Lung (tissue), 12 donors: Measurements from ENCODE around the gene TCOF1. TPM values are rescaled to one million over a fixed set of nuclear protein-coding genes. Genes with fewer than 3 reads are reported as not detected.

Experiments used
- ATAC-seq: fragments of 200-7000 bp; cut with Tn5 transposase; one replicate; pipeline ENCODE4 v1.9.1; 2020; ENCODE audit warnings: moderate number of reproducible peaks; ENCODE audit not compliant: insufficient read depth, low FRiP score
- DNase-seq, 3 donors: peaks; one replicate each; pipeline ENCODE4 v3.0.0-alpha.2; 2013 to 2017
- H3K27ac ChIP-seq, 2 donors: one replicate each; pipeline ENCODE4 v1.5.1; 2013; ENCODE audit warnings: mild to moderate bottlenecking in 2 of 2, moderate library complexity in 2 of 2, control low read depth in 1 of 2, inconsistent platforms in 1 of 2, low read depth in 1 of 2, low read length in 1 of 2
- H3K27me3 ChIP-seq, 3 donors: one replicate each; pipeline ENCODE4 v1.5.1; 2013; ENCODE audit warnings: low read length in 2 of 3; ENCODE audit not compliant: control insufficient read depth in 3 of 3, insufficient read depth in 3 of 3
- H3K36me3 ChIP-seq, 4 donors: one replicate each; pipeline ENCODE4 v1.5.1; 2013; ENCODE audit warnings: low read length in 4 of 4, mild to moderate bottlenecking in 1 of 4, moderate library complexity in 1 of 4; ENCODE audit not compliant: control insufficient read depth in 4 of 4, insufficient read depth in 4 of 4
- H3K4me1 ChIP-seq, 5 donors: one replicate each; pipeline ENCODE4 v1.5.1; 2013; ENCODE audit warnings: low read length in 5 of 5, mild to moderate bottlenecking in 2 of 5, moderate library complexity in 1 of 5; ENCODE audit not compliant: control insufficient read depth in 5 of 5, insufficient read depth in 5 of 5
- H3K4me3 ChIP-seq: one replicate; pipeline ENCODE4 v1.5.1; 2013; ENCODE audit warnings: mild to moderate bottlenecking, control low read depth, moderate library complexity
- H3K9ac ChIP-seq, 2 donors: one replicate each; pipeline ENCODE4 v1.5.1; 2013; ENCODE audit warnings: low read length in 2 of 2, control low read depth in 1 of 2; ENCODE audit not compliant: insufficient read depth in 1 of 2
- H3K9me3 ChIP-seq, 4 donors: one replicate each; pipeline ENCODE4 v1.5.1; 2013; ENCODE audit warnings: low read length in 3 of 4, mild to moderate bottlenecking in 1 of 4, moderate library complexity in 1 of 4; ENCODE audit not compliant: control insufficient read depth in 4 of 4, insufficient read depth in 3 of 4
- CTCF ChIP-seq: IDR thresholded peaks from 2 replicates; pipeline ENCODE4 v1.5.1; 2012; ENCODE audit warnings: mild to moderate bottlenecking; ENCODE audit errors: control extremely low read depth, extremely low read depth
- WGBS, 2 donors: extraction: QIAGEN DNeasy Blood & Tissue Kit; methylation state at CpG; one replicate each; pipeline ENCODE4 v1.1.7; 2013; 5-methylcytosine and 5-hydroxymethylcytosine counted together
- polyA plus RNA-seq, 2 donors: library from polyadenylated mRNA; stranded (reverse); fragments of 200-250 nt; gene quantifications; one replicate each; pipeline ENCODE4 v1.2.1, GENCODE V29; 2013
- total RNA-seq, 2 donors: library from RNA; depleted of rRNA in 1 of 2; stranded (reverse); fragments of >200 nt in 1 of 2; gene quantifications; one replicate each; pipeline ENCODE4 v1.2.1, GENCODE V29; 2014 to 2021
- donor health status: control.
- donor health status: control.
- donor health status: Bipolar disorder and iron deficiency.
- donor health status: healthy.
- donor health status: DM: yes; HTN: yes; CAD: no.

The TCOF1 gene
- total and polyA plus RNA-seq, 4 donors: 13.3 to 25.3 (median 15.9) TPM

- Histone ChIP-seq H3K4me1 (no peaks in the 10 kb centered on the region), H3K4me3 (no peak overlapping the region), H3K27me3 (no peaks in the 10 kb centered on the region), H3K9ac (no peak overlapping the region), H3K9me3 (no peaks in the 10 kb centered on the region), H3K36me3 (peaks cover 25 to 74% (median 39%) of the 10 kb centered on the region in 4 donors), H3K27ac (no peak overlapping the region)
- DNase-seq (no peak), ATAC-seq (no peak)
- TF ChIP-seq CTCF: no peak
- 79 to 91% methylated on average over 15 of the region's 15 CpGs for WGBS, 2 donors
Observed at GRCh38 chr5:150386024-150386855, 28.7 kb downstream of the TCOF1 start.

GRCh38 chr5:150389531-150390266 is 32.2 kb downstream of the TCOF1 start:
- Histone ChIP-seq H3K27ac (no peak overlapping the region), H3K36me3 (peaks cover 22 to 75% (median 30%) of the 10 kb centered on the region in 4 donors), H3K27me3 (no peaks in the 10 kb centered on the region), H3K4me1 (no peaks in the 10 kb centered on the region), H3K9me3 (no peaks in the 10 kb centered on the region), H3K4me3 (no peak overlapping the region), H3K9ac (no peak overlapping the region)
- no peak for TF ChIP-seq CTCF
- ATAC-seq: no peak
- 88 to 92% methylated on average over 13 of the region's 13 CpGs for WGBS, 2 donors
- no peak for DNase-seq

- H3K36me3 ChIP-seq: peaks cover 27 to 78% (median 31%) of the 10 kb centered on the region in 4 donors
- no peaks in the 10 kb centered on the region for H3K27me3 ChIP-seq
- H3K9ac ChIP-seq: no peak overlapping the region
- no peak overlapping the region for H3K27ac ChIP-seq
- WGBS, 2 donors: 93 to 94% methylated on average over 11 to 13 of the region's 13 CpGs
- ATAC-seq: no peak
- no peaks in the 10 kb centered on the region for H3K9me3 ChIP-seq
- no peak for DNase-seq
- no peak overlapping the region for H3K4me3 ChIP-seq
- H3K4me1 ChIP-seq: no peaks in the 10 kb centered on the region
- TF ChIP-seq CTCF: no peak
Observed at GRCh38 chr5:150391064-150391834, 33.8 kb downstream of the TCOF1 start.
